Peyer's patch (tissue), 4 donors: ENCODE results near the gene COQ8A.

ENCODE experiments used
- CTCF ChIP-seq, 6 experiments: fragments of 450-650 bp in 4 of 6; fragments of 200-600 bp in 2 of 6; sonication (generic) in 1 of 6; IDR thresholded peaks; one replicate each; pipeline ENCODE4 v1.5.1; 2017 to 2019; ENCODE audit warnings: antibody characterized with exemption in 6 of 6, mild to moderate bottlenecking in 3 of 6, moderate library complexity in 1 of 6
- POLR2A ChIP-seq, 2 donors: fragments of 450-650 bp; IDR thresholded peaks; one replicate each; pipeline ENCODE4 v1.5.1; 2017; ENCODE audit warnings: antibody characterized with exemption in 2 of 2, mild to moderate bottlenecking in 2 of 2, moderate library complexity in 2 of 2

GRCh38 chr1:226908913-226909312 is 31.2 kb upstream of the COQ8A start:
- TF ChIP-seq CTCF (IDR thresholded peaks at IDR 0.05) (no peak), POLR2A (IDR thresholded peaks at IDR 0.05) (no peak)
